ENCODE results near the gene MAST4. TPM values are rescaled to one million over a fixed set of nuclear protein-coding genes. Genes with fewer than 3 reads are reported as not detected.

Gene MAST4
- total and polyA plus RNA-seq, 2 of the 4 experiments (the other 2 are of a cell fraction) = 4.8 to 6.8 TPM

- Histone ChIP-seq H3K36me3 (ENCODE audit: control insufficient read depth, insufficient read depth, low read length) (peaks cover 21% of the 10 kb centered on the region), H3K4me3 (ENCODE audit: insufficient read depth, low read depth, low read length) (no peak overlapping the region), H3K27me3 (ENCODE audit: control insufficient read depth, insufficient read depth, low read length) (no peaks in the 10 kb centered on the region), H3K14ac (replicated peaks; ENCODE audit: low read depth, low read length) (no peak overlapping the region), H3K79me1 (ENCODE audit: low read depth in 1 of 2, low read length in 2 of 2) (no peaks in the 10 kb centered on the region), H3K4me2 (ENCODE audit: low read depth, low read length) (no peak overlapping the region), H3K9me1 (ENCODE audit: insufficient read depth, low read length) (no peaks in the 10 kb centered on the region), H3K18ac (ENCODE audit: low read depth, low read length) (no peak overlapping the region), H3K9ac (ENCODE audit: low read depth, low read length) (no peak overlapping the region), H4K8ac (ENCODE audit: low read depth in 2 of 2, low read length in 2 of 2) (no peak overlapping the region), H2BK5ac (ENCODE audit: low read depth, low read length, poor library complexity, severe bottlenecking) (no peak overlapping the region), H3K56ac (ENCODE audit: extremely low read depth, insufficient read depth, low read length) (no peak overlapping the region), H2BK15ac (ENCODE audit: low read depth, low read length) (no peak overlapping the region), H4K91ac (ENCODE audit: insufficient read depth, low read depth, low read length) (no peak overlapping the region), H3K4ac (ENCODE audit: low read depth, low read length) (no peak overlapping the region), H2BK20ac (ENCODE audit: low read depth, low read length) (no peak overlapping the region), H3K27ac (ENCODE audit: insufficient read depth, low read length) (no peak overlapping the region), H2BK120ac (ENCODE audit: low read depth, low read length) (no peak overlapping the region), H3K9me3 (ENCODE audit: control insufficient read depth, insufficient read depth, low read length) (no peaks in the 10 kb centered on the region), H2AK9ac (replicated peaks; ENCODE audit: low read depth, low read length, poor library complexity) (no peak overlapping the region), H3K23ac (ENCODE audit: low read depth, low read length) (no peak overlapping the region), H2AFZ (replicated peaks; ENCODE audit: low read length, poor library complexity) (no peak overlapping the region), H2AK5ac (ENCODE audit: low read depth, low read length) (no peak overlapping the region), H3K4me1 (ENCODE audit: control insufficient read depth, insufficient read depth, low read length) (peaks cover 2% of the 10 kb centered on the region; the same call in 1 of the 2 replicates), H4K5ac (ENCODE audit: low read depth, low read length) (no peak overlapping the region), H4K20me1 (ENCODE audit: insufficient read depth, low read length) (no peaks in the 10 kb centered on the region)
- intact Hi-C loops (cut with micrococcal nuclease) = loop anchor here (10.0 kb wide), 1 partner anchor 1883 kb away; no protein-coding TSS in a partner anchor
- BruUV-seq (replicated peaks) = no TSS peak
- dilution Hi-C loops (cut with HindIII; ENCODE audit: low sequenced_read_pairs, unreplicated experiment) = no loop called here
- CTCF ChIA-PET = interaction anchor here (1.4 kb wide), 1 partner anchor 12 kb away, joined by 6 read pairs; no protein-coding TSS in a partner anchor
- TF ChIP-seq CEBPB (IDR thresholded peaks at IDR 0.05; ENCODE audit: low read depth, low read length) = no peak
- no peak for TF ChIP-seq BHLHE40 (IDR thresholded peaks at IDR 0.05; ENCODE audit: low read depth, low read length)
- TF ChIP-seq CHD1 (IDR thresholded peaks at IDR 0.05; ENCODE audit: low read depth, low read length) = no peak
- no peak for TF ChIP-seq RFX5 (IDR thresholded peaks at IDR 0.05; ENCODE audit: low read depth, low read length)
- TF ChIP-seq CTCF (conservative IDR thresholded peaks at IDR 0.05; ENCODE audit: low read depth, low read length) = no peak
- no peak for TF ChIP-seq SMC3 (IDR thresholded peaks at IDR 0.05; ENCODE audit: low read depth, low read length)
- TF ChIP-seq NFE2L2 (IDR thresholded peaks at IDR 0.05; ENCODE audit: low read depth, low read length) = no peak
- no CpG with 5 or more reads among the region's 5 CpGs for WGBS, 2 experiments (ENCODE audit: extremely low coverage in 2 of 2, insufficient read length in 1 of 2)
- POLR2A ChIA-PET (ENCODE audit: unreplicated experiment) = no interaction called here
- ATAC-seq (ENCODE audit: low read depth) (no peak), DNase-seq (no peak)
- in situ Hi-C loops (cut with MboI; ENCODE audit: low sequenced_read_pairs) = loop anchor here (5.0 kb wide), 1 partner anchor 51 kb away; no protein-coding TSS in a partner anchor
These were observed 565.6 kb downstream of the MAST4 start for GRCh38 chr5:67161767-67162166.

Measured in IMR-90 (cell line).